Osteoblast (primary cell): Measurements from ENCODE around the gene PIBF1. TPM values are rescaled to one million over a fixed set of nuclear protein-coding genes. Genes with fewer than 3 reads are reported as not detected.

Source experiments
- DNase-seq: peaks from one replicate; pipeline ENCODE4 v3.0.0; 2011; ENCODE audit warnings: low spot score, mixed read lengths; ENCODE audit not compliant: insufficient read length; ENCODE audit errors: missing footprints
- H2AFZ ChIP-seq: 2 replicates; pipeline ENCODE4 v1.6.0; 2011; ENCODE audit warnings: mild to moderate bottlenecking, low read length
- H3K27ac ChIP-seq: 2 replicates; pipeline ENCODE4 v1.5.1; 2011; ENCODE audit warnings: mild to moderate bottlenecking, low read depth, low read length, moderate library complexity
- H3K27me3 ChIP-seq: 2 replicates; pipeline ENCODE4 v1.6.0; 2012; ENCODE audit warnings: mild to moderate bottlenecking, control low read depth, inconsistent platforms, low read length, moderate library complexity; ENCODE audit not compliant: insufficient read depth
- H3K36me3 ChIP-seq: 2 replicates; pipeline ENCODE4 v1.5.1; 2011; ENCODE audit warnings: mild to moderate bottlenecking, low read length, control low read depth, moderate library complexity; ENCODE audit not compliant: insufficient read depth
- H3K4me1 ChIP-seq: 2 replicates; pipeline ENCODE4 v1.5.1; 2011; ENCODE audit warnings: mild to moderate bottlenecking, low read length, control low read depth, moderate library complexity; ENCODE audit not compliant: insufficient read depth
- H3K4me2 ChIP-seq: 2 replicates; pipeline ENCODE4 v1.6.0; 2011; ENCODE audit warnings: mild to moderate bottlenecking, low read length; ENCODE audit not compliant: insufficient read depth
- H3K4me3 ChIP-seq: fragments of 200-600 bp; sonication (generic); 3 replicates; pipeline ENCODE4 v1.5.1; 2012; ENCODE audit warnings: mild to moderate bottlenecking, low read length, inconsistent platforms; ENCODE audit not compliant: insufficient read depth
- H3K79me2 ChIP-seq: 2 replicates; pipeline ENCODE4 v1.6.0; 2012; ENCODE audit warnings: mild to moderate bottlenecking, low read length, control low read depth, inconsistent platforms; ENCODE audit not compliant: insufficient read depth
- H3K9me3 ChIP-seq: 2 replicates; pipeline ENCODE4 v1.5.1; 2011; ENCODE audit warnings: low read depth, low read length, control low read depth
- H4K20me1 ChIP-seq: 2 replicates; pipeline ENCODE4 v1.6.0; 2012; ENCODE audit warnings: mild to moderate bottlenecking, low read length, control low read depth; ENCODE audit not compliant: insufficient read depth
- CTCF ChIP-seq: IDR thresholded peaks from 2 replicates; pipeline ENCODE4 v1.5.1; 2011; ENCODE audit warnings: mild to moderate bottlenecking, low read depth, low read length, moderate library complexity; ENCODE audit errors: extremely low read depth
- total RNA-seq: library from RNA; depleted of rRNA; stranded (reverse); fragments of >200 nt; gene quantifications from 2 replicates; pipeline ENCODE4 v1.2.3, GENCODE V29; 2012

Gene PIBF1
- total RNA-seq, 1 donor: 19.9 TPM

DNA sequence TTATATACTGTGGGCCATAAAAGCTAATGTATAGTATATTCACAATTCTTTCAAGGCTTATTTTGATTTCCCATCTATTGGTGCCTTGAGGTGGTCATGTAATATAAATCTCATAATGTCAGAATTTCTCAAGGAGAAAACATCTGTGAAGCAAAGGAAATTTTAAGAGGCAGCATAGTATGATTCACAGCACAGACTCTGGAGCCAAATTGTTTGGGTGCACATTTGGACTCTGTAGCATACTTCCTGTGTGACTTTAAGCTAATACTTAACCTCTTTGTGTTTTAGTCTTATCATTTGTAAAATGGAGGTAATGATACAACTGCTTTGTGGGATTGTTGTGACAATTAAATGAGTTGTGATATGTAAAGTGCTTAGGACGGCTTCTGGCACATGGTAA is 67.6 kb downstream of the PIBF1 start:
- Histone ChIP-seq H3K79me2 (no peaks in the 10 kb centered on the region), H2AFZ (no peak overlapping the region), H3K4me3 (no peak overlapping the region), H4K20me1 (no peaks in the 10 kb centered on the region), H3K36me3 (peaks cover 18% of the 10 kb centered on the region), H3K27ac (no peak overlapping the region), H3K27me3 (no peaks in the 10 kb centered on the region), H3K4me1 (no peaks in the 10 kb centered on the region), H3K9me3 (no peaks in the 10 kb centered on the region), H3K4me2 (no peak overlapping the region)
- no peak for DNase-seq
- TF ChIP-seq CTCF: no peak

DNA sequence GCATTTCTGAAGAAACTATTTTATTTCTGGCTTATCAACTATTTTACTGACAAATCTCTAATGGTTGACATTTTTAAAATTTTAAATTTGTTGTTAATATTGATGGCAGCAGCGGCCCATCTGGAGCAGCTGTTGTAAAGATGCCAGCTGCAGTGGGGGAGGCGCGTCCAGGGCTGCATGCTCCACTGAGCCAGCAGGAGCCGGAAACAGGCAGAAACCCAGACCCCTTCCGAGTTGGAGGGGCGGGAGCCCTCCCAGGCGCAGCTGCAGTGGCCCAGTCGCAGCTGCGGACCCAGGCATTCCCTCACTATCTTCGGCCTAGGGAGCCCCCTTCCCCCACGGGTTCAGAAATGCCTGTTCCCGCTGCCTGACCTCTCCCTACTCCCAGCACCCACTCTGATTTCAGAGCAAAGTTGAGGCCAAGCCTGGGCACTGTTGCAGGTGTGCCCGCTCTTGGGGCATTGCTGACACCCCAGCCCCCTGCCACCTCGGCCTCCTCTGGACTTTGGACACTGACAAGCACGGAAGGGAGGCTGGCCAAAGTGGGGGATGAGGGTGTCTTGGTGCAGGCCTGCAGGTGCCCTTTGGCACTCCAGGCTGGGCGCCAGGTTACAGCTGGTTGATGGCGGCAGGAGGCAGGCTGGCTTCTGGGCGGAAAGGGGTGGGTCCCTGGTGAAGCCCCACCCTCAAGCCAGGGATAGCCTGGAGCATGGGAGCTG is 69.2 kb downstream of the PIBF1 start:
- no peaks in the 10 kb centered on the region for H3K79me2 ChIP-seq
- H3K4me2 ChIP-seq: no peak overlapping the region
- peaks cover 18% of the 10 kb centered on the region for H3K36me3 ChIP-seq
- H3K27me3 ChIP-seq: no peaks in the 10 kb centered on the region
- no peak overlapping the region for H3K27ac ChIP-seq
- DNase-seq: no peak
- TF ChIP-seq CTCF: no peak
- H3K4me1 ChIP-seq: no peaks in the 10 kb centered on the region
- H3K9me3 ChIP-seq: no peaks in the 10 kb centered on the region
- no peak overlapping the region for H3K4me3 ChIP-seq
- H2AFZ ChIP-seq: no peak overlapping the region
- H4K20me1 ChIP-seq: no peaks in the 10 kb centered on the region

DNA sequence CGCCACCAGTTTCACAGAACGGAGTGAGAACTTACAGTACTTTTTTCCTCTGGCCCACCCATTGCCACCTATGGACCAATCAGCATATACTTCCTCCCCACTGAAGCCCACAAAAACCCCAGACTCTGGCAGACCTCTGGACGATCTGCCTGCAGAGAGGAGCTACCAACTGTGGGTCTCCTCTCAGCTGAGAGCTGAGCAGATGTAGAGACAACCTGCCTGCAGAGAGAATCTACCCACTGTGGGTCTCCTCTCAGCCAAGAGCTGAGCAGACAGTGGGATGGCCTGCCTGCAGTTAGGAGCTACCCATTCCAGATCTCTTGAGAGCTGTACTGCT is 69.7 kb downstream of the PIBF1 start:
- Histone ChIP-seq H3K27me3 (no peaks in the 10 kb centered on the region), H3K27ac (no peak overlapping the region), H3K4me1 (no peaks in the 10 kb centered on the region), H3K9me3 (no peaks in the 10 kb centered on the region), H3K79me2 (no peaks in the 10 kb centered on the region), H2AFZ (no peak overlapping the region), H3K36me3 (peaks cover 16% of the 10 kb centered on the region), H4K20me1 (no peaks in the 10 kb centered on the region), H3K4me3 (no peak overlapping the region), H3K4me2 (no peak overlapping the region)
- TF ChIP-seq CTCF: no peak
- no peak for DNase-seq

DNA sequence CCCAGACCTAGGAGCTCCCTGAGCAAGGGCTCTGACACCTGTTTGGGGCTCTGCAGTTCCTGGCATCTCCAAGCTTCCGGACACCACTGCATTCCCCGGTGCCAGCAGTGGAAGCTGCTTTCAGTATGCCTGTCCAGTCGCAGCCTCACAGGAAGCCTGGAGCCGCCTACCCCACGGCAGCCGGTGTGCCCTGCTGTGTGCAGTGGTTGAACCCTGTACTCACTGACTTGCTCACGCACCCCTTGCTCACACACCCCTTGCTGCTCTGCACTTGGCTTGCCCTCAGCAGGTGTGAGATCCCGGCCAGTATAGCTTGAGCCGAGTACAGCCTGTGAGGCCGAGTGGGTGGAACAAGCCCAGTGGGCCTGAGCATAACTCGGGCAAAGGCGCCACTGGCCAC is 70.3 kb downstream of the PIBF1 start:
- TF ChIP-seq CTCF: no peak
- H3K9me3 ChIP-seq: no peaks in the 10 kb centered on the region
- no peaks in the 10 kb centered on the region for H3K27me3 ChIP-seq
- no peak for DNase-seq
- no peak overlapping the region for H3K4me2 ChIP-seq
- H3K79me2 ChIP-seq: no peaks in the 10 kb centered on the region
- H2AFZ ChIP-seq: no peak overlapping the region
- no peak overlapping the region for H3K27ac ChIP-seq
- no peaks in the 10 kb centered on the region for H3K4me1 ChIP-seq
- peaks cover 11% of the 10 kb centered on the region for H3K36me3 ChIP-seq
- no peaks in the 10 kb centered on the region for H4K20me1 ChIP-seq
- H3K4me3 ChIP-seq: no peak overlapping the region
